Endothelial cell of umbilical vein (primary cell): ENCODE results near the gene PGM2L1. TPM values are rescaled to one million over a fixed set of nuclear protein-coding genes. Genes with fewer than 3 reads are reported as not detected.

Experiments
- BruUV-seq: library from RNA; stranded (reverse); fragments of 400-500 nt; replicated peaks from 2 replicates; lab custom pipeline; 2021; lab: Mats Ljungman, UMichigan
- CTCF ChIA-PET: fragments of 300-600, 350-600 bp; sonication (Branson Sonifier 250); formaldehyde crosslinking; loops from one replicate; lab custom pipeline; 2021; ENCODE audit warnings: antibody characterized with exemption, inconsistent platforms; lab: Charles Lee
- POLR2A ChIA-PET: fragments of 300-600, 350-600 bp; sonication (Branson Sonifier 250); formaldehyde crosslinking; loops from one replicate; lab custom pipeline; 2021; ENCODE audit warnings: antibody characterized with exemption, inconsistent platforms; lab: Charles Lee
- DNase-seq: peaks from one replicate; pipeline ENCODE4 v3.0.0-alpha.2; 2011; ENCODE audit warnings: low read depth, low spot score
- FAIRE-seq: peaks from 2 replicates; lab custom pipeline; 2011; peaks lifted over from hg19 to GRCh38; lab: Jason Lieb, UNC
- H2AFZ ChIP-seq: 2 replicates; pipeline ENCODE4 v1.6.0; 2012; ENCODE audit warnings: low read depth, low read length, control low read depth, inconsistent platforms
- H3K27ac ChIP-seq: 2 replicates; pipeline ENCODE4 v1.5.1; 2011; ENCODE audit warnings: low read depth, mild to moderate bottlenecking, control low read depth, low read length, moderate library complexity; ENCODE audit not compliant: insufficient read depth
- H3K27me3 ChIP-seq, 2 experiments: 2 replicates each; pipeline versions ENCODE4 v1.6.0 to v1.6.1; 2011; ENCODE audit warnings: low read length in 2 of 2, mixed read lengths in 1 of 2; ENCODE audit not compliant: control insufficient read depth in 2 of 2, insufficient read depth in 2 of 2
- H3K36me3 ChIP-seq, 2 experiments: 2 replicates in 1 of 2; 3 replicates in 1 of 2; pipeline ENCODE4 v1.5.1; 2011; ENCODE audit warnings: low read length in 2 of 2, mild to moderate bottlenecking in 1 of 2, moderate library complexity in 1 of 2; ENCODE audit not compliant: control insufficient read depth in 2 of 2, insufficient read depth in 2 of 2; ENCODE audit errors: extremely low read depth in 1 of 2
- H3K4me1 ChIP-seq: 3 replicates; pipeline ENCODE4 v1.5.1; 2011; ENCODE audit warnings: mild to moderate bottlenecking, low read length; ENCODE audit not compliant: control insufficient read depth, insufficient read depth; ENCODE audit errors: extremely low read depth
- H3K4me2 ChIP-seq: 2 replicates; pipeline ENCODE4 v1.6.1; 2011; ENCODE audit warnings: low read length, control low read depth, mixed read lengths; ENCODE audit not compliant: insufficient read depth
- H3K4me3 ChIP-seq, 3 experiments: fragments of 200-600 bp in 1 of 3; sonication (generic), shearing (Covaris generic) in 1 of 3; replicated peaks in 1 of 3; 2 replicates each; pipeline ENCODE4 v1.5.1; 2011 to 2016; ENCODE audit warnings: control low read depth in 3 of 3, low read length in 3 of 3, mild to moderate bottlenecking in 2 of 3, inconsistent platforms in 1 of 3, low read depth in 1 of 3, moderate library complexity in 1 of 3; ENCODE audit not compliant: insufficient read depth in 1 of 3
- H3K79me2 ChIP-seq: 2 replicates; pipeline ENCODE4 v1.6.0; 2012; ENCODE audit warnings: low read length, inconsistent platforms; ENCODE audit not compliant: control insufficient read depth, insufficient read depth
- H3K9ac ChIP-seq: replicated peaks from 2 replicates; pipeline ENCODE3; 2011; ENCODE audit warnings: low read length, control low read depth; ENCODE audit not compliant: insufficient read depth; ENCODE audit errors: extremely low read depth
- H3K9me1 ChIP-seq: replicated peaks from 3 replicates; pipeline ENCODE4 v1.6.0; 2011; ENCODE audit warnings: mild to moderate bottlenecking, low read length; ENCODE audit not compliant: control insufficient read depth, insufficient read depth; ENCODE audit errors: extremely low read depth
- H3K9me3 ChIP-seq: replicated peaks from 2 replicates; pipeline ENCODE4 v1.5.1; 2012; ENCODE audit warnings: low read length, inconsistent platforms; ENCODE audit not compliant: control insufficient read depth, insufficient read depth
- H4K20me1 ChIP-seq: replicated peaks from 2 replicates; pipeline ENCODE3; 2011; ENCODE audit warnings: mild to moderate bottlenecking, low read length; ENCODE audit not compliant: control insufficient read depth, insufficient read depth; ENCODE audit errors: extremely low read depth
- EZH2 ChIP-seq: IDR thresholded peaks from 2 replicates; pipeline ENCODE4 v1.6.1; 2012; ENCODE audit warnings: borderline replicate concordance, low read depth, mild to moderate bottlenecking, moderate library complexity, low read length, inconsistent platforms; ENCODE audit not compliant: severe bottlenecking
- FOS ChIP-seq: IDR thresholded peaks from 2 replicates; pipeline ENCODE4 v1.6.1; 2011; ENCODE audit warnings: mild to moderate bottlenecking, low read length, moderate library complexity, borderline replicate concordance; ENCODE audit not compliant: insufficient read depth
- GATA2 ChIP-seq: IDR thresholded peaks from 2 replicates; pipeline ENCODE4 v1.7.0; 2011; ENCODE audit warnings: low read depth, mild to moderate bottlenecking, moderate library complexity, mixed read lengths, low read length; ENCODE audit not compliant: insufficient read length, insufficient read depth
- JUN ChIP-seq: IDR thresholded peaks from 2 replicates; pipeline ENCODE4 v1.6.1; 2011; ENCODE audit warnings: borderline replicate concordance, low read depth; ENCODE audit not compliant: insufficient read length, insufficient read depth
- MYC ChIP-seq: IDR thresholded peaks from one replicate; pipeline ENCODE4 v1.6.1; 2011; ENCODE audit warnings: mild to moderate bottlenecking, low read depth, low read length
- POLR2A ChIP-seq: IDR thresholded peaks from 2 replicates; pipeline ENCODE4 v1.6.1; 2012; ENCODE audit warnings: low read depth, mild to moderate bottlenecking, control low read depth, low read length
- POLR2AphosphoS5 ChIP-seq: IDR thresholded peaks from 2 replicates; pipeline ENCODE4 v1.6.1; 2012; ENCODE audit warnings: low read depth, mild to moderate bottlenecking, control low read depth, low read length, moderate library complexity; ENCODE audit not compliant: insufficient read depth
- dilution Hi-C: fragments of 300-500 bp; cut with MboI; formaldehyde crosslinking; loops from one replicate; pipeline ENCODE4 v1.15.0; 2019; ENCODE audit warnings: low sequenced_read_pairs; ENCODE audit not compliant: extremely low pct_ligation_motif_present
- intact Hi-C: fragments of 100-400 bp; cut with micrococcal nuclease; formaldehyde crosslinking; loops from one replicate; pipeline ENCODE4 v1.10.0; 2022
- polyA plus RNA-seq, 4 experiments: library from polyadenylated mRNA; depleted of rRNA in 3 of 4; stranded (reverse) in 3 of 4; unstranded in 1 of 4; fragments of >200 nt; gene quantifications; 2 replicates each; pipeline versions ENCODE4 v1.2.1 to v1.2.3, GENCODE V29; 2011 to 2012; ENCODE audit warnings: missing spikeins in 1 of 4
- total RNA-seq: library from RNA; stranded (reverse); gene quantifications from 2 replicates; pipeline ENCODE4 v1.2.3, GENCODE V29; 2021
- TF ChIP-seq, protein P1 (sequence below), 2 donors: IDR thresholded peaks; 1 replicate in 1 of 2; 2 replicates in 1 of 2; pipeline ENCODE4 v1.5.1; 2011; ENCODE audit warnings: low read length in 2 of 2, mild to moderate bottlenecking in 2 of 2, moderate library complexity in 2 of 2, control low read depth in 1 of 2, inconsistent platforms in 1 of 2, low read depth in 1 of 2; ENCODE audit not compliant: insufficient read depth in 1 of 2; ENCODE audit errors: extremely low read depth in 1 of 2
- TF ChIP-seq, protein P2 (sequence below): IDR thresholded peaks from 2 replicates; pipeline ENCODE4 v1.6.1; 2011; ENCODE audit not compliant: insufficient read depth, insufficient read length

The PGM2L1 gene
- total and polyA plus RNA-seq, 2 donors (not counting 3 experiments of a cell fraction or from before 2014, with no cell fraction given), result 7.9 to 31.4 TPM

DNA sequence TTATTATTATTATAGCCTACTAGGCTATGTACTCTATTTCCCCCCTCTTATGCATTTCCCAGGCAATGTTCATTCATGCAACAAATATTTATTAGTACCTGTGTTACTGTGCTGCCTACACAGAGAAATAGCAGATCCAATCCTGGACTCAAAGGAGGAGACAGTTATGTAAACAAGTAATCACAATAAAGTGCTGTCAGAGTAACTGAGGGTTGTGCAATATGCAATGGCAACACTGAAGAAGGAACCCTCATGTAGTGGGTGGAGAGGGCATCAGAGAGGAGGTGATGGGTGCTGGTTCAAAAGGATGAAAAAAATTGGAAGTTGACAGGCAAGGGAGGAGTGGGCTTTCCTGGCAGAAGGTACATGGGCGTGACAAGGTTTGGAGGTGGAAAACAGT, 85.9 kb downstream of the PGM2L1 start:
- Histone ChIP-seq H3K9me1 (no peaks in the 10 kb centered on the region), H3K27me3 (no peaks in the 10 kb centered on the region), H3K27ac (no peak overlapping the region), H3K9me3 (no peaks in the 10 kb centered on the region), H4K20me1 (no peaks in the 10 kb centered on the region), H3K4me2 (no peak overlapping the region), H2AFZ (no peak overlapping the region), H3K79me2 (no peaks in the 10 kb centered on the region), H3K4me1 (peaks cover 10% of the 10 kb centered on the region), H3K9ac (no peak overlapping the region), H3K4me3 (no peak overlapping the region), H3K36me3 (no peaks in the 10 kb centered on the region)
- DNase-seq, result no peak
- CTCF ChIA-PET, result interaction anchor here (1.0 to 1.2 kb wide), 2 partner anchors 9 to 137 kb away, joined by 3 read pairs; no protein-coding TSS in a partner anchor
- no peak for TF ChIP-seq MYC
- TF ChIP-seq POLR2AphosphoS5, result no peak
- TF ChIP-seq, protein P1, sequence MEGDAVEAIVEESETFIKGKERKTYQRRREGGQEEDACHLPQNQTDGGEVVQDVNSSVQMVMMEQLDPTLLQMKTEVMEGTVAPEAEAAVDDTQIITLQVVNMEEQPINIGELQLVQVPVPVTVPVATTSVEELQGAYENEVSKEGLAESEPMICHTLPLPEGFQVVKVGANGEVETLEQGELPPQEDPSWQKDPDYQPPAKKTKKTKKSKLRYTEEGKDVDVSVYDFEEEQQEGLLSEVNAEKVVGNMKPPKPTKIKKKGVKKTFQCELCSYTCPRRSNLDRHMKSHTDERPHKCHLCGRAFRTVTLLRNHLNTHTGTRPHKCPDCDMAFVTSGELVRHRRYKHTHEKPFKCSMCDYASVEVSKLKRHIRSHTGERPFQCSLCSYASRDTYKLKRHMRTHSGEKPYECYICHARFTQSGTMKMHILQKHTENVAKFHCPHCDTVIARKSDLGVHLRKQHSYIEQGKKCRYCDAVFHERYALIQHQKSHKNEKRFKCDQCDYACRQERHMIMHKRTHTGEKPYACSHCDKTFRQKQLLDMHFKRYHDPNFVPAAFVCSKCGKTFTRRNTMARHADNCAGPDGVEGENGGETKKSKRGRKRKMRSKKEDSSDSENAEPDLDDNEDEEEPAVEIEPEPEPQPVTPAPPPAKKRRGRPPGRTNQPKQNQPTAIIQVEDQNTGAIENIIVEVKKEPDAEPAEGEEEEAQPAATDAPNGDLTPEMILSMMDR (IDR thresholded peaks at IDR 0.05; ENCODE audit: extremely low read depth in 1 of 2, insufficient read depth in 1 of 2, low read depth in 1 of 2, low read length in 2 of 2), result no peak
- TF ChIP-seq, protein P2, sequence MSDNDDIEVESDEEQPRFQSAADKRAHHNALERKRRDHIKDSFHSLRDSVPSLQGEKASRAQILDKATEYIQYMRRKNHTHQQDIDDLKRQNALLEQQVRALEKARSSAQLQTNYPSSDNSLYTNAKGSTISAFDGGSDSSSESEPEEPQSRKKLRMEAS, result no peak
- TF ChIP-seq EZH2, result no peak
- TF ChIP-seq JUN, result no peak
- TF ChIP-seq FOS, result no peak
- no peak for TF ChIP-seq GATA2
- no peak for TF ChIP-seq POLR2A
- dilution Hi-C loops, result no loop called here
- no peak for FAIRE-seq
- POLR2A ChIA-PET, result no interaction called here
- no TSS peak for BruUV-seq
- intact Hi-C loops, result no loop called here
